Thyroid gland (tissue), 4 donors: ENCODE measurements around the gene NLRC5. TPM values are rescaled to one million over a fixed set of nuclear protein-coding genes. Genes with fewer than 3 reads are reported as not detected.

ENCODE experiments used
- DNase-seq, 2 donors: peaks; one replicate each; pipeline ENCODE4 v3.0.0-alpha.2; 2019
- H3K27ac ChIP-seq, 3 donors: fragments of 200-600 bp; sonication (generic); 1 replicate in 2 of 3; 2 replicates in 1 of 3; pipeline ENCODE4 v1.5.1; 2016 to 2019; ENCODE audit warnings: mild to moderate bottlenecking in 1 of 3, moderate library complexity in 1 of 3
- H3K27me3 ChIP-seq: fragments of 200-600 bp; sonication (generic); one replicate; pipeline ENCODE4 v1.5.1; 2019
- H3K36me3 ChIP-seq, 2 donors: fragments of 200-600 bp; sonication (generic); one replicate each; pipeline ENCODE4 v1.5.1; 2016 to 2019
- H3K4me1 ChIP-seq, 2 donors: fragments of 200-600 bp; sonication (generic); one replicate each; pipeline ENCODE4 v1.5.1; 2017 to 2019
- H3K4me3 ChIP-seq, 3 donors: fragments of 200-600 bp; sonication (generic); replicated peaks in 1 of 3; 1 replicate in 2 of 3; 2 replicates in 1 of 3; pipeline ENCODE4 v1.5.1; 2016; ENCODE audit warnings: mild to moderate bottlenecking in 1 of 3
- H3K9me3 ChIP-seq: fragments of 200-600 bp; sonication (generic); one replicate; pipeline ENCODE4 v1.5.1; 2017
- POLR2A ChIP-seq, 2 donors: fragments of 450-650 bp; IDR thresholded peaks; one replicate each; pipeline ENCODE4 v1.6.1; 2017; ENCODE audit warnings: antibody characterized with exemption in 2 of 2, mild to moderate bottlenecking in 2 of 2, moderate library complexity in 1 of 2
- WGBS, 2 donors: methylation state at CpG; one replicate each; pipeline ENCODE4 v1.1.5; 2017; 5-methylcytosine and 5-hydroxymethylcytosine counted together
- intact Hi-C: fragments of 100-400 bp; cut with DNase I; formaldehyde crosslinking; loops from one replicate; pipeline ENCODE4 v1.15.1; 2023
- total RNA-seq, 4 donors: library from RNA; depleted of rRNA; stranded (reverse); fragments of >200 nt; gene quantifications; one replicate each; pipeline ENCODE4 v1.2.3, GENCODE V29; 2016
- TF ChIP-seq, protein P1 (sequence below), 6 experiments: fragments of 200-600 bp in 3 of 6; fragments of 450-650 bp in 3 of 6; sonication (generic) in 3 of 6; IDR thresholded peaks; one replicate each; pipeline ENCODE4 v1.5.1; 2016 to 2019; ENCODE audit warnings: antibody characterized with exemption in 6 of 6, mild to moderate bottlenecking in 2 of 6, inconsistent platforms in 1 of 6, moderate library complexity in 1 of 6

Gene NLRC5
- total RNA-seq, 4 donors from 2014 or later = 14.1 to 33.5 (median 20.5) TPM

DNA sequence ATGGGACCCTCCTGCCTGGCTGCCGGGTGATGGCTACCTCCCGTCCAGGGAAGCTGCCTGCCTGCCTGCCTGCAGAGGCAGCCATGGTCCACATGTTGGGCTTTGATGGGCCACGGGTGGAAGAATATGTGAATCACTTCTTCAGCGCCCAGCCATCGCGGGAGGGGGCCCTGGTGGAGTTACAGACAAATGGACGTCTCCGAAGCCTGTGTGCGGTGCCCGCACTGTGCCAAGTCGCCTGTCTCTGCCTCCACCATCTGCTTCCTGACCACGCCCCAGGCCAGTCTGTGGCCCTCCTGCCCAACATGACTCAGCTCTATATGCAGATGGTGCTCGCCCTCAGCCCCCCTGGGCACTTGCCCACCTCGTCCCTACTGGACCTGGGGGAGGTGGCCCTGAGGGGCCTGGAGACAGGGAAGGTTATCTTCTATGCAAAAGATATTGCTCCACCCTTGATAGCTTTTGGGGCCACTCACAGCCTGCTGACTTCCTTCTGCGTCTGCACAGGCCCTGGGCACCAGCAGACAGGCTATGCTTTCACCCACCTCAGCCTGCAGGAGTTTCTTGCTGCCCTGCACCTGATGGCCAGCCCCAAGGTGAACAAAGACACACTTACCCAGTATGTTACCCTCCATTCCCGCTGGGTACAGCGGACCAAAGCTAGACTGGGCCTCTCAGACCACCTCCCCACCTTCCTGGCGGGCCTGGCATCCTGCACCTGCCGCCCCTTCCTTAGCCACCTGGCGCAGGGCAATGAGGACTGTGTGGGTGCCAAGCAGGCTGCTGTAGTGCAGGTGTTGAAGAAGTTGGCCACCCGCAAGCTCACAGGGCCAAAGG is 36.8 kb downstream of the NLRC5 start:
- Histone ChIP-seq H3K4me1 (no peaks in the 10 kb centered on the region), H3K36me3 (peaks cover 0 to 7% of the 10 kb centered on the region in 2 donors), H3K27ac (no peak overlapping the region), H3K9me3 (no peaks in the 10 kb centered on the region), H3K4me3 (no peak overlapping the region), H3K27me3 (no peaks in the 10 kb centered on the region)
- no peak for TF ChIP-seq POLR2A (IDR thresholded peaks at IDR 0.05)
- TF ChIP-seq, protein P1, sequence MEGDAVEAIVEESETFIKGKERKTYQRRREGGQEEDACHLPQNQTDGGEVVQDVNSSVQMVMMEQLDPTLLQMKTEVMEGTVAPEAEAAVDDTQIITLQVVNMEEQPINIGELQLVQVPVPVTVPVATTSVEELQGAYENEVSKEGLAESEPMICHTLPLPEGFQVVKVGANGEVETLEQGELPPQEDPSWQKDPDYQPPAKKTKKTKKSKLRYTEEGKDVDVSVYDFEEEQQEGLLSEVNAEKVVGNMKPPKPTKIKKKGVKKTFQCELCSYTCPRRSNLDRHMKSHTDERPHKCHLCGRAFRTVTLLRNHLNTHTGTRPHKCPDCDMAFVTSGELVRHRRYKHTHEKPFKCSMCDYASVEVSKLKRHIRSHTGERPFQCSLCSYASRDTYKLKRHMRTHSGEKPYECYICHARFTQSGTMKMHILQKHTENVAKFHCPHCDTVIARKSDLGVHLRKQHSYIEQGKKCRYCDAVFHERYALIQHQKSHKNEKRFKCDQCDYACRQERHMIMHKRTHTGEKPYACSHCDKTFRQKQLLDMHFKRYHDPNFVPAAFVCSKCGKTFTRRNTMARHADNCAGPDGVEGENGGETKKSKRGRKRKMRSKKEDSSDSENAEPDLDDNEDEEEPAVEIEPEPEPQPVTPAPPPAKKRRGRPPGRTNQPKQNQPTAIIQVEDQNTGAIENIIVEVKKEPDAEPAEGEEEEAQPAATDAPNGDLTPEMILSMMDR (IDR thresholded peaks at IDR 0.05) = no peak
- no peak for DNase-seq
- 81 to 95% methylated on average over 14 to 15 of the region's 21 CpGs for WGBS, 2 donors
- intact Hi-C loops = no loop called here

DNA sequence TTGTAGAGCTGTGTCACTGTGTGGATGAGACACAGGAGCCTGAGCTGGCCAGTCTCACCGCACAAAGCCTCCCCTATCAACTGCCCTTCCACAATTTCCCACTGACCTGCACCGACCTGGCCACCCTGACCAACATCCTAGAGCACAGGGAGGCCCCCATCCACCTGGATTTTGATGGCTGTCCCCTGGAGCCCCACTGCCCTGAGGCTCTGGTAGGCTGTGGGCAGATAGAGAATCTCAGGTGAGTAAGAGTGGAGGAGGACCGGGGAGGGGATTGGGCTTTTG is 37.4 kb downstream of the NLRC5 start:
- Histone ChIP-seq H3K27ac (no peak overlapping the region), H3K9me3 (no peaks in the 10 kb centered on the region), H3K4me3 (no peak overlapping the region), H3K36me3 (peaks cover 0 to 2% of the 10 kb centered on the region in 2 donors), H3K4me1 (no peaks in the 10 kb centered on the region), H3K27me3 (no peaks in the 10 kb centered on the region)
- intact Hi-C loops = no loop called here
- 78 to 92% methylated on average over 3 of the region's 3 CpGs for WGBS, 2 donors
- TF ChIP-seq, protein P1 (IDR thresholded peaks at IDR 0.05) = no peak
- no peak for TF ChIP-seq POLR2A (IDR thresholded peaks at IDR 0.05)
- DNase-seq = no peak

DNA sequence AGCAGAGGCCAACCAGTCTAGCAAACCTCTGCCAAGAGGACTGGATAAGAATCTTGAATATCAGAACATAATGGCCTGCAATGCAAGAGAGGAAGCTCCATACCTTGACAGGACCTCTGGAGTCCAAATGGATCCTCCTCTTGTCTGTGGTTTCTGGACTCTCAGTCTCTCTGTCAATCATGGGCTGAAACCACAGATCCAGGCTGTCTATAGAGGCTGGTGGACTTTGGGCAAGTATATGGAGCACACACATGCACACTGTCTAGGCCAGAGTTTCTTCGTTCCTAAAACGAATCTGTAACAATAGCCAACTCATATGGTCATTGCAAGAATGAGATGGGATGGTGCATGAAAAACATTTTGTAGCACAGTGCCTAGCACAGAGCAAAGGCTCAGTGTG is 37.7 kb downstream of the NLRC5 start:
- TF ChIP-seq, protein P1 (IDR thresholded peaks at IDR 0.05) = no peak
- no peak for TF ChIP-seq POLR2A (IDR thresholded peaks at IDR 0.05)
- intact Hi-C loops = no loop called here
- WGBS, 2 donors = 95 to 100% methylated on average over 2 of the region's 2 CpGs

DNA sequence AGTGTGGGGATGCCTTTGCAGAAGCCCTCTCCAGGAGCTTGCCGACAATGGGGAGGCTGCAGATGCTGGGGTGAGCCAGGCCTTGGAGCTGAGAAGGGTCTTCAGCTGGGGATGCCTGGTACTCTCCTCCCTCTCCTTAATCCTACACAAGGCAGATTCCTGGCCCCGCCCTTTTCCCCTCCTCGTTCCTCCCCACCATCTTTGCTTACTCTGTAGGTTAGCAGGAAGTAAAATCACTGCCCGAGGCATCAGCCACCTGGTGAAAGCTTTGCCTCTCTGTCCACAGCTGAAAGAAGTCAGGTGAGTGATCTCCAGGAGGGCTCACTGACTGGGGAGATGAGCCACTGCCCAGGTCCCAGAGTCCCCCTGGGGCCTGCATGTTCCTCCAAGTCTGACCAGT is 38.7 kb downstream of the NLRC5 start:
- no peaks in the 10 kb centered on the region for H3K36me3 ChIP-seq
- intact Hi-C loops = no loop called here
- H3K9me3 ChIP-seq = no peaks in the 10 kb centered on the region
- H3K27me3 ChIP-seq = no peaks in the 10 kb centered on the region
- H3K27ac ChIP-seq = no peak overlapping the region
- TF ChIP-seq POLR2A (IDR thresholded peaks at IDR 0.05) = no peak
- TF ChIP-seq, protein P1 (IDR thresholded peaks at IDR 0.05) = no peak
- no peak overlapping the region for H3K4me3 ChIP-seq
- WGBS, 2 donors = 67 to 81% methylated on average over 4 of the region's 4 CpGs
- no peak for DNase-seq
- no peaks in the 10 kb centered on the region for H3K4me1 ChIP-seq

More for the DNA sequence above, 37.7 kb downstream of the NLRC5 start:
- H3K4me3 ChIP-seq = no peak overlapping the region
- no peak overlapping the region for H3K27ac ChIP-seq
- H3K9me3 ChIP-seq = no peaks in the 10 kb centered on the region
- H3K4me1 ChIP-seq = no peaks in the 10 kb centered on the region
- no peak for DNase-seq
- no peaks in the 10 kb centered on the region for H3K27me3 ChIP-seq
- no peaks in the 10 kb centered on the region for H3K36me3 ChIP-seq
